Keratinocyte (primary cell): ENCODE measurements around the gene RFX2. TPM values are rescaled to one million over a fixed set of nuclear protein-coding genes. Genes with fewer than 3 reads are reported as not detected.
"Not testable (repeated sequence)": the region's sequence is repeated elsewhere in the genome, so short reads cannot be mapped to it uniquely, and the experiment has no call there.

Experiments used
- DNase-seq: peaks from one replicate; pipeline ENCODE4 v3.0.0-alpha.2; 2011; ENCODE audit warnings: low read depth, missing footprints, low spot score
- FAIRE-seq: peaks from 2 replicates; lab custom pipeline; 2011; peaks lifted over from hg19 to GRCh38; lab: Jason Lieb, UNC
- H2AFZ ChIP-seq: 2 replicates; pipeline ENCODE4 v1.6.0; 2012; ENCODE audit warnings: low read length, control low read depth, inconsistent platforms; ENCODE audit not compliant: control insufficient read depth
- H3K27ac ChIP-seq: 2 replicates; pipeline ENCODE4 v1.5.1; 2011; ENCODE audit warnings: low read length; ENCODE audit not compliant: control insufficient read depth, insufficient read depth
- H3K27me3 ChIP-seq: 3 replicates; pipeline ENCODE4 v1.6.0; 2011; ENCODE audit warnings: low read length; ENCODE audit not compliant: control insufficient read depth, insufficient read depth; ENCODE audit errors: extremely low read depth
- H3K36me3 ChIP-seq, 2 experiments: 2 replicates in 1 of 2; 3 replicates in 1 of 2; pipeline ENCODE4 v1.5.1; 2011; ENCODE audit warnings: low read length in 2 of 2, mild to moderate bottlenecking in 1 of 2; ENCODE audit not compliant: control insufficient read depth in 2 of 2, insufficient read depth in 2 of 2; ENCODE audit errors: extremely low read depth in 1 of 2
- H3K4me1 ChIP-seq: 3 replicates; pipeline ENCODE4 v1.5.1; 2011; ENCODE audit warnings: low read length; ENCODE audit not compliant: control insufficient read depth, insufficient read depth; ENCODE audit errors: extremely low read depth
- H3K4me2 ChIP-seq: 3 replicates; pipeline ENCODE4 v1.6.0; 2011; ENCODE audit warnings: low read depth, low read length; ENCODE audit not compliant: control insufficient read depth, insufficient read depth; ENCODE audit errors: extremely low read depth
- H3K4me3 ChIP-seq, 3 experiments: fragments of 200-600 bp in 1 of 3; sonication (generic) in 1 of 3; 2 replicates in 2 of 3; 3 replicates in 1 of 3; pipeline ENCODE4 v1.5.1; 2011 to 2016; ENCODE audit warnings: low read length in 3 of 3, mild to moderate bottlenecking in 3 of 3, control low read depth in 2 of 3, inconsistent platforms in 1 of 3, low read depth in 1 of 3, mixed read lengths in 1 of 3, mixed run types in 1 of 3, moderate library complexity in 1 of 3; ENCODE audit not compliant: control insufficient read depth in 2 of 3, insufficient read depth in 2 of 3; ENCODE audit errors: extremely low read depth in 1 of 3
- H3K79me2 ChIP-seq: 2 replicates; pipeline ENCODE4 v1.6.0; 2012; ENCODE audit warnings: low read length; ENCODE audit not compliant: control insufficient read depth, insufficient read depth
- H3K9ac ChIP-seq: 3 replicates; pipeline ENCODE4 v1.6.0; 2011; ENCODE audit warnings: low read length; ENCODE audit not compliant: control insufficient read depth, insufficient read depth; ENCODE audit errors: extremely low read depth
- H3K9me1 ChIP-seq: 3 replicates; pipeline ENCODE4 v1.6.0; 2011; ENCODE audit warnings: low read length; ENCODE audit not compliant: control insufficient read depth, insufficient read depth; ENCODE audit errors: extremely low read depth
- H3K9me3 ChIP-seq: 2 replicates; pipeline ENCODE4 v1.5.1; 2012; ENCODE audit warnings: low read depth, low read length; ENCODE audit not compliant: control insufficient read depth
- H4K20me1 ChIP-seq: 3 replicates; pipeline ENCODE4 v1.6.0; 2011; ENCODE audit warnings: low read length; ENCODE audit not compliant: control insufficient read depth, insufficient read depth; ENCODE audit errors: extremely low read depth
- EZH2 ChIP-seq: IDR thresholded peaks from one replicate; pipeline ENCODE4 v1.6.1; 2012; ENCODE audit warnings: inconsistent platforms, mild to moderate bottlenecking, low read length, moderate library complexity
- dilution Hi-C: fragments of 300-500 bp; cut with MboI; formaldehyde crosslinking; loops from one replicate; pipeline ENCODE4 v1.7.0; 2020; ENCODE audit warnings: low sequenced_read_pairs; ENCODE audit not compliant: extremely low pct_ligation_motif_present
- polyA plus RNA-seq, 5 experiments: library from polyadenylated mRNA; depleted of rRNA in 3 of 5; stranded (reverse) in 3 of 5; stranded (forward) in 1 of 5; unstranded in 1 of 5; fragments of >200 nt; gene quantifications; 1 replicate in 1 of 5; 2 replicates in 3 of 5; 3 replicates in 1 of 5; pipeline versions ENCODE4 v1.2.1 to v1.2.3, GENCODE V29; 2011 to 2012; ENCODE audit warnings: missing spikeins in 2 of 5, low read depth in 1 of 5, low replicate concordance in 1 of 5
- TF ChIP-seq, protein P1 (sequence below), 3 experiments: IDR thresholded peaks in 1 of 3; conservative IDR thresholded peaks in 1 of 3; optimal IDR thresholded peaks in 1 of 3; 2 replicates in 2 of 3; 3 replicates in 1 of 3; pipeline versions ENCODE3 to v1.5.1; 2011; ENCODE audit warnings: low read length in 3 of 3, mild to moderate bottlenecking in 3 of 3, moderate library complexity in 2 of 3, control low read depth in 1 of 3, inconsistent platforms in 1 of 3; ENCODE audit not compliant: insufficient read depth in 2 of 3; ENCODE audit errors: extremely low read depth in 1 of 3

The RFX2 gene
- polyA plus RNA-seq, 1 donor (not counting 4 experiments of a cell fraction or from before 2014, with no cell fraction given): 5.8 TPM

DNA sequence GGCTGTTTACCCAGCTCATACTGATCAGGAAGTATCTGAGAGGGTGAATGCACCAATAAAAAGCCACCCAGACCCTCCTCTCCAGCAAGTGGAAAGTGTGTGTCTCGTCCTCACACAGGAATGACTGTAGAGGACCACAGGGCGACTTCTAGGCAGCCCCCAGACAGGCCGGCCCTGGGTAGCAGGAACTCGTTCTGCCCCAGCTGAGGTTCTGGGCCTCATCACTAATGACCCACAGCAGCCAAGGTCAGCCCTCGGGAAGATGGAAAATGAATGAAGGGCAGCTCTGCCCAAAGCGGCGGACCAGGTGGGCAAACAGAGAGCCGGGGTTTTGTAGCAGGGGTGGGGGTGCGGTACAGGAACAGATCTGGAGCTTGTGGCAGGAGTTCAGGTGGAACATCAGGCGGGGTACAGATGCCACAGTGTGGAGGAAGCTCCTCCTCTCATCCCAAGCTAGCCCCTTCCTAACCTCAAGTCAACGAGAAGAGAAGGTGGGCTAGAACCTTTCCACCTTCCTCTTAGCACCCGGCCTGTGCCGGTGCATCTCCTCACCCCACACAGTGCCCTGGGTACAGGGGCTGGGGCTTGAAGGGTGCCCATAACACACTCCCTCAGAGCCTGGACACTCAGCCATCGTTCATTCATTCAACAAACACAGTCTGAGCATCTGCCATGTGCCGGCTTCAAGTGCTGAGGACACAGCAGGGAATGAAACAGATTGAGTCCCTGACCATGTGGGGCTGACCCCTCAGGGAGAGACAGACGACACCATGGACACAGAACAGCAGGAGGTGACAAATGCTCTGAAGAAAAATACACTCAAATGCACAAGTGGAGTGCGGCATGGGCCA is 36.2 kb downstream of the RFX2 start:
- H3K4me1 ChIP-seq: peaks cover 28% of the 10 kb centered on the region
- no peak overlapping the region for H3K4me3 ChIP-seq
- H3K9ac ChIP-seq: no peak overlapping the region
- H3K27me3 ChIP-seq: no peaks in the 10 kb centered on the region
- H4K20me1 ChIP-seq: no peaks in the 10 kb centered on the region
- TF ChIP-seq EZH2: no peak
- TF ChIP-seq, protein P1, sequence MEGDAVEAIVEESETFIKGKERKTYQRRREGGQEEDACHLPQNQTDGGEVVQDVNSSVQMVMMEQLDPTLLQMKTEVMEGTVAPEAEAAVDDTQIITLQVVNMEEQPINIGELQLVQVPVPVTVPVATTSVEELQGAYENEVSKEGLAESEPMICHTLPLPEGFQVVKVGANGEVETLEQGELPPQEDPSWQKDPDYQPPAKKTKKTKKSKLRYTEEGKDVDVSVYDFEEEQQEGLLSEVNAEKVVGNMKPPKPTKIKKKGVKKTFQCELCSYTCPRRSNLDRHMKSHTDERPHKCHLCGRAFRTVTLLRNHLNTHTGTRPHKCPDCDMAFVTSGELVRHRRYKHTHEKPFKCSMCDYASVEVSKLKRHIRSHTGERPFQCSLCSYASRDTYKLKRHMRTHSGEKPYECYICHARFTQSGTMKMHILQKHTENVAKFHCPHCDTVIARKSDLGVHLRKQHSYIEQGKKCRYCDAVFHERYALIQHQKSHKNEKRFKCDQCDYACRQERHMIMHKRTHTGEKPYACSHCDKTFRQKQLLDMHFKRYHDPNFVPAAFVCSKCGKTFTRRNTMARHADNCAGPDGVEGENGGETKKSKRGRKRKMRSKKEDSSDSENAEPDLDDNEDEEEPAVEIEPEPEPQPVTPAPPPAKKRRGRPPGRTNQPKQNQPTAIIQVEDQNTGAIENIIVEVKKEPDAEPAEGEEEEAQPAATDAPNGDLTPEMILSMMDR (optimal IDR thresholded peaks at IDR 0.05 in 1 of 3, IDR thresholded peaks at IDR 0.05 in 1 of 3, conservative IDR thresholded peaks at IDR 0.05 in 1 of 3; ENCODE audit: extremely low read depth in 1 of 3, insufficient read depth in 2 of 3, low read length in 3 of 3): no peak
- H2AFZ ChIP-seq: no peak overlapping the region
- H3K9me1 ChIP-seq: no peaks in the 10 kb centered on the region
- no peaks in the 10 kb centered on the region for H3K9me3 ChIP-seq
- no peak overlapping the region for H3K4me2 ChIP-seq
- H3K36me3 ChIP-seq: peaks cover 0 to 5% of the 10 kb centered on the region in 2 experiments
- peaks cover 14% of the 10 kb centered on the region for H3K79me2 ChIP-seq
- FAIRE-seq: no peak
- H3K27ac ChIP-seq: no peak overlapping the region
- DNase-seq: no peak
- dilution Hi-C loops: no loop called here

- H2AFZ ChIP-seq, FAIRE-seq, H3K4me3 ChIP-seq, H3K27ac ChIP-seq, H3K4me2 ChIP-seq, H3K9me3 ChIP-seq, H3K27me3 ChIP-seq, dilution Hi-C loops, H4K20me1 ChIP-seq, DNase-seq, H3K9me1 ChIP-seq, H3K36me3 ChIP-seq, H3K9ac ChIP-seq: not testable (repeated sequence)
- Histone ChIP-seq H3K79me2 (peaks cover 14% of the 10 kb centered on the region), H3K4me1 (peaks cover 28% of the 10 kb centered on the region)
Measured at GRCh38 chr19:6073233-6073632, 37.1 kb downstream of the RFX2 start.
